H1 (cell line): ENCODE results near the gene ANO2. TPM values are rescaled to one million over a fixed set of nuclear protein-coding genes. Genes with fewer than 3 reads are reported as not detected.

Experiments used
- CTCF ChIA-PET: fragments of 300-600 bp; sonication (Branson Sonifier 250); formaldehyde crosslinking; loops from one replicate; lab custom pipeline; 2021; ENCODE audit not compliant: partially characterized antibody; lab: Charles Lee
- POLR2A ChIA-PET: fragments of 300-600 bp; sonication (Branson Sonifier 250); formaldehyde crosslinking; loops from one replicate; lab custom pipeline; 2021; ENCODE audit warnings: inconsistent platforms; ENCODE audit not compliant: partially characterized antibody; lab: Charles Lee
- DNase-seq, 2 experiments: peaks; one replicate each; pipeline versions ENCODE4 v3.0.0 to v3.0.0-alpha.2; 2010 to 2022; ENCODE audit warnings: low spot score in 2 of 2, low read depth in 1 of 2, mixed read lengths in 1 of 2
- FAIRE-seq: peaks from 2 replicates; lab custom pipeline; 2011; peaks lifted over from hg19 to GRCh38; lab: Jason Lieb, UNC
- H2AFZ ChIP-seq: 2 replicates; pipeline ENCODE4 v1.8.1; 2012; ENCODE audit warnings: low read length, inconsistent platforms
- H2AK5ac ChIP-seq: 2 replicates; pipeline ENCODE4 v1.6.1; 2013; ENCODE audit warnings: low read depth, low read length
- H2BK120ac ChIP-seq: replicated peaks from 2 replicates; pipeline ENCODE3; 2013; ENCODE audit warnings: low read depth, low read length, inconsistent platforms
- H2BK12ac ChIP-seq: 2 replicates; pipeline ENCODE4 v1.6.1; 2013; ENCODE audit warnings: low read depth, low read length
- H2BK15ac ChIP-seq: 2 replicates; pipeline ENCODE4 v1.6.1; 2013; ENCODE audit warnings: low read length
- H2BK20ac ChIP-seq: 2 replicates; pipeline ENCODE4 v1.6.1; 2013; ENCODE audit warnings: low read length
- H2BK5ac ChIP-seq: 2 replicates; pipeline ENCODE4 v1.6.1; 2013; ENCODE audit warnings: low read depth, low read length
- H3K14ac ChIP-seq: 2 replicates; pipeline ENCODE4 v1.6.1; 2013; ENCODE audit warnings: inconsistent platforms; ENCODE audit not compliant: insufficient read length
- H3K18ac ChIP-seq: 2 replicates; pipeline ENCODE4 v1.6.1; 2013; ENCODE audit warnings: low read length; ENCODE audit errors: extremely low read depth
- H3K23ac ChIP-seq: 2 replicates; pipeline ENCODE4 v1.6.1; 2013; ENCODE audit warnings: inconsistent platforms; ENCODE audit not compliant: insufficient read length
- H3K23me2 ChIP-seq: 2 replicates; pipeline ENCODE4 v1.6.1; 2013; ENCODE audit warnings: low read depth, low read length
- H3K27ac ChIP-seq: 2 replicates; pipeline ENCODE4 v1.6.1; 2011; ENCODE audit warnings: low read depth, low read length, inconsistent platforms
- H3K27me3 ChIP-seq, 4 experiments: replicated peaks in 1 of 4; 1 replicate in 1 of 4; 2 replicates in 3 of 4; pipeline versions ENCODE4 v1.6.1 to v1.8.1; 2011 to 2013; ENCODE audit warnings: low read length in 3 of 4, mild to moderate bottlenecking in 3 of 4, inconsistent platforms in 2 of 4, mixed read lengths in 2 of 4, moderate library complexity in 1 of 4; ENCODE audit not compliant: control insufficient read depth in 3 of 4, insufficient read depth in 3 of 4; ENCODE audit errors: extremely low read depth in 1 of 4
- H3K36me3 ChIP-seq, 4 experiments: 2 replicates each; pipeline versions ENCODE4 v1.6.1 to v1.8.1; 2011 to 2013; ENCODE audit warnings: mild to moderate bottlenecking in 4 of 4, low read length in 3 of 4, moderate library complexity in 2 of 4, control low read depth in 1 of 4, inconsistent platforms in 1 of 4; ENCODE audit not compliant: insufficient read depth in 4 of 4, control insufficient read depth in 2 of 4
- H3K4ac ChIP-seq: replicated peaks from 2 replicates; pipeline ENCODE3; 2013; ENCODE audit warnings: low read length, low read depth, mixed read lengths, inconsistent platforms; ENCODE audit not compliant: insufficient read length
- H3K4me1 ChIP-seq, 4 experiments: replicated peaks in 1 of 4; 1 replicate in 1 of 4; 2 replicates in 3 of 4; pipeline versions ENCODE4 v1.6.1 to v1.8.1; 2011 to 2013; ENCODE audit warnings: low read length in 3 of 4, inconsistent platforms in 2 of 4, mixed read lengths in 1 of 4; ENCODE audit not compliant: insufficient read depth in 4 of 4, control insufficient read depth in 3 of 4
- H3K4me2 ChIP-seq, 2 experiments: 2 replicates each; pipeline versions ENCODE4 v1.6.1 to v1.8.1; 2011 to 2013; ENCODE audit warnings: low read depth in 2 of 2, low read length in 2 of 2, control low read depth in 1 of 2, inconsistent platforms in 1 of 2, mild to moderate bottlenecking in 1 of 2; ENCODE audit not compliant: insufficient read depth in 1 of 2
- H3K4me3 ChIP-seq, 4 experiments: fragments of 200-600, 300-600 bp in 1 of 4; sonication (generic), shearing (Covaris generic), sonication (Bioruptor Twin) in 1 of 4; 2 replicates each; pipeline versions ENCODE4 v1.5.1 to v1.8.1; 2011 to 2016; ENCODE audit warnings: low read length in 4 of 4, low read depth in 3 of 4, control low read depth in 2 of 4, inconsistent platforms in 2 of 4, mild to moderate bottlenecking in 2 of 4, mixed read lengths in 1 of 4, moderate library complexity in 1 of 4; ENCODE audit not compliant: insufficient read depth in 2 of 4; ENCODE audit errors: extremely low read depth in 1 of 4
- H3K56ac ChIP-seq: replicated peaks from 2 replicates; pipeline ENCODE3; 2013; ENCODE audit warnings: low read depth, mild to moderate bottlenecking, mixed read lengths, low read length, inconsistent platforms; ENCODE audit not compliant: insufficient read length
- H3K79me1 ChIP-seq: 2 replicates; pipeline ENCODE4 v1.6.1; 2013; ENCODE audit warnings: low read depth, low read length, control low read depth
- H3K79me2 ChIP-seq, 2 experiments: 2 replicates each; pipeline versions ENCODE4 v1.6.1 to v1.8.1; 2012 to 2013; ENCODE audit warnings: low read length in 2 of 2, mild to moderate bottlenecking in 2 of 2, inconsistent platforms in 1 of 2; ENCODE audit not compliant: insufficient read depth in 2 of 2, control insufficient read depth in 1 of 2
- H3K9ac ChIP-seq, 4 experiments: replicated peaks in 1 of 4; 1 replicate in 1 of 4; 2 replicates in 3 of 4; pipeline versions ENCODE4 v1.6.1 to v1.8.1; 2011 to 2013; ENCODE audit warnings: low read depth in 3 of 4, low read length in 3 of 4, control low read depth in 2 of 4, mild to moderate bottlenecking in 2 of 4, moderate library complexity in 2 of 4, inconsistent platforms in 1 of 4; ENCODE audit errors: extremely low read depth in 1 of 4
- H3K9me3 ChIP-seq, 2 experiments: 2 replicates each; pipeline versions ENCODE4 v1.6.1 to v1.8.1; 2012 to 2013; ENCODE audit warnings: mild to moderate bottlenecking in 2 of 2, moderate library complexity in 2 of 2, control low read depth in 1 of 2, inconsistent platforms in 1 of 2, low read depth in 1 of 2, low read length in 1 of 2, mixed read lengths in 1 of 2; ENCODE audit not compliant: insufficient read depth in 2 of 2
- H4K20me1 ChIP-seq, 2 experiments: replicated peaks in 1 of 2; 2 replicates each; pipeline versions ENCODE3 to v1.8.1; 2011 to 2013; ENCODE audit warnings: inconsistent platforms in 2 of 2, low read length in 2 of 2, mild to moderate bottlenecking in 1 of 2; ENCODE audit not compliant: insufficient read depth in 2 of 2, control insufficient read depth in 1 of 2
- H4K5ac ChIP-seq: 2 replicates; pipeline ENCODE4 v1.6.1; 2013; ENCODE audit warnings: low read length, low read depth, mixed read lengths, inconsistent platforms; ENCODE audit not compliant: insufficient read length
- H4K8ac ChIP-seq: 2 replicates; pipeline ENCODE4 v1.8.0; 2013; ENCODE audit warnings: mild to moderate bottlenecking, moderate library complexity, low read length, inconsistent platforms; ENCODE audit not compliant: insufficient read depth; ENCODE audit errors: extremely low read depth
- H4K91ac ChIP-seq: replicated peaks from 2 replicates; pipeline ENCODE3; 2013; ENCODE audit warnings: low read length, mixed read lengths, inconsistent platforms; ENCODE audit not compliant: insufficient read length
- CBX8 ChIP-seq: fragments of 300-800, 300-1000 bp; sonication (generic); IDR thresholded peaks from 2 replicates; pipeline ENCODE4 v1.7.1; 2016; ENCODE audit warnings: low read depth, low read length, borderline replicate concordance
- CTBP2 ChIP-seq: IDR thresholded peaks from 2 replicates; pipeline ENCODE4 v1.7.0; 2011; ENCODE audit warnings: borderline replicate concordance, mild to moderate bottlenecking, moderate library complexity, mixed read lengths, low read length; ENCODE audit not compliant: insufficient read depth, insufficient read length
- EGR1 ChIP-seq: IDR thresholded peaks from 2 replicates; pipeline ENCODE4 v1.6.1; 2011; ENCODE audit warnings: low read depth, low read length, borderline replicate concordance
- GABPA ChIP-seq: IDR thresholded peaks from 2 replicates; pipeline ENCODE4 v1.6.1; 2011; ENCODE audit warnings: mild to moderate bottlenecking, low read length, moderate library complexity, borderline replicate concordance; ENCODE audit not compliant: insufficient read depth
- HDAC6 ChIP-seq: IDR thresholded peaks from one replicate; pipeline ENCODE4 v1.7.1; 2012; ENCODE audit warnings: low read depth, mild to moderate bottlenecking, inconsistent platforms, low read length, moderate library complexity
- MAFK ChIP-seq: IDR thresholded peaks from 2 replicates; pipeline ENCODE4 v1.6.1; 2012; ENCODE audit warnings: low read depth, mild to moderate bottlenecking, improper control_type of control experiment, low read length
- NANOG ChIP-seq: IDR thresholded peaks from 2 replicates; pipeline ENCODE4 v1.6.1; 2011; ENCODE audit warnings: low read length, low read depth, mild to moderate bottlenecking, inconsistent platforms; ENCODE audit not compliant: insufficient read depth, poor library complexity, severe bottlenecking
- RBBP5 ChIP-seq: IDR thresholded peaks from 2 replicates; pipeline ENCODE4 v1.7.1; 2012; ENCODE audit warnings: low read depth, mild to moderate bottlenecking, inconsistent platforms, low read length, moderate library complexity, borderline replicate concordance
- SIX5 ChIP-seq: IDR thresholded peaks from 2 replicates; pipeline ENCODE4 v1.6.1; 2011; ENCODE audit warnings: mild to moderate bottlenecking, low read depth, low read length
- SP4 ChIP-seq: IDR thresholded peaks from 2 replicates; pipeline ENCODE4 v1.6.1; 2012; ENCODE audit warnings: low read length, inconsistent platforms
- TBP ChIP-seq: IDR thresholded peaks from 2 replicates; pipeline ENCODE4 v1.6.1; 2011; ENCODE audit warnings: low read depth, low read length, improper control_type of control experiment
- WGBS, 2 experiments: shearing (Covaris generic) in 1 of 2; methylation state at CpG; one replicate each; pipeline versions ENCODE4 v1.1.6 to v1.1.7; 2013 to 2015; ENCODE audit warnings: low lambda C conversion rate in 2 of 2, mixed read lengths in 2 of 2, inconsistent platforms in 1 of 2, low coverage in 1 of 2, missing lambda C conversion rate in 1 of 2; ENCODE audit not compliant: insufficient replicate concordance in 2 of 2, insufficient coverage in 1 of 2, insufficient read length in 1 of 2; ENCODE audit errors: extremely low coverage in 1 of 2, missing lambda C conversion rate in 1 of 2; 5-methylcytosine and 5-hydroxymethylcytosine counted together
- polyA plus RNA-seq, 7 experiments: library from polyadenylated mRNA; depleted of rRNA in 3 of 7; stranded (reverse) in 5 of 7; unstranded in 2 of 7; fragments of >200 nt in 5 of 7; fragments of 200-250 nt in 2 of 7; gene quantifications; 1 replicate in 5 of 7; 2 replicates in 1 of 7; 4 replicates in 1 of 7; pipeline versions ENCODE4 v1.2.1 to v1.2.3, GENCODE V29; 2011 to 2013; ENCODE audit warnings: missing spikeins in 2 of 7, mixed read lengths in 2 of 7
- total RNA-seq: library from RNA; stranded (reverse); fragmentation: NEBNext Ultra II Directional; extraction: Animal tissue kit (Norgen Biotek cat#: 25700); gene quantifications from 2 replicates; pipeline ENCODE4 v1.2.1, GENCODE V29; 2021

ANO2 gene
- total and polyA plus RNA-seq, 2 of the 8 experiments (the other 6 are each of a cell fraction or from before 2014, with no cell fraction given): 1.9 to 5.5 TPM

GRCh38 chr12:5967645-5968415 is 22.8 kb upstream of the ANO2 start:
- H3K27me3 ChIP-seq: 0 out of 7 replicates have a peak, but pooled peaks cover 0 to 3% (median 0%) of the 10 kb centered on the region in 4 experiments
- ChIA-PET CTCF (interaction anchor here (2.6 to 5.1 kb wide), 3 partner anchors 9 to 71 kb away, joined by 10 to 45 read pairs (median 36); no protein-coding TSS in a partner anchor), POLR2A (no interaction called here)
- no peak overlapping the region for H3K4me3 ChIP-seq
- H3K36me3 ChIP-seq: no peaks in the 10 kb centered on the region
- peaks cover 0 to 4% of the 10 kb centered on the region in 2 experiments for H4K20me1 ChIP-seq
- H2BK12ac ChIP-seq: no peak overlapping the region; the same call in 1 of the 2 replicates
- H3K4me1 ChIP-seq: peaks cover 5 to 14% (median 11%) of the 10 kb centered on the region in 4 experiments; a peak in 6 of 7 replicates
- H3K56ac ChIP-seq: no peak overlapping the region
- no peak overlapping the region for H4K8ac ChIP-seq
- no peaks in the 10 kb centered on the region for H3K79me1 ChIP-seq
- no peak overlapping the region for H3K4me2 ChIP-seq
- no peak overlapping the region for H2BK5ac ChIP-seq
- no peak overlapping the region for H3K18ac ChIP-seq
- no peak overlapping the region for H3K27ac ChIP-seq
- 90% methylated on average over 17 of the region's 17 CpGs; no CpG with 5 or more reads in 1 of the 2 experiments for WGBS, 2 experiments
- H2AFZ ChIP-seq: no peak overlapping the region
- H4K5ac ChIP-seq: no peak overlapping the region
- DNase-seq (no peak), FAIRE-seq (no peak)
- H2BK120ac ChIP-seq: no peak overlapping the region
- H4K91ac ChIP-seq: no peak overlapping the region
- H3K14ac ChIP-seq: no peak overlapping the region
- no peaks in the 10 kb centered on the region for H3K79me2 ChIP-seq
- no peak overlapping the region for H3K23ac ChIP-seq
- no peak overlapping the region for H2BK20ac ChIP-seq
- H3K9me3 ChIP-seq: no peaks in the 10 kb centered on the region
- no peak overlapping the region for H3K4ac ChIP-seq
- no peak overlapping the region for H3K9ac ChIP-seq
- H2BK15ac ChIP-seq: no peak overlapping the region
- peak overlapping the region; percentile 10; the same call in 1 of the 2 replicates for H2AK5ac ChIP-seq
- H3K23me2 ChIP-seq: no peaks in the 10 kb centered on the region
- TF ChIP-seq CTBP2 (no peak), HDAC6 (no peak), SIX5 (no peak), MAFK (no peak), EGR1 (no peak), RBBP5 (no peak), TBP (no peak), SP4 (no peak), NANOG (no peak), GABPA (no peak), CBX8 (no peak)
